Astrocyte of the cerebellum (primary cell): ENCODE results near the gene DNAJC1.
"Not testable (repeated sequence)": the region's sequence is repeated elsewhere in the genome, so short reads cannot be mapped to it uniquely, and the experiment has no call there.

Experiments
- DNase-seq: peaks from one replicate; pipeline ENCODE4 v3.0.0-alpha.2; 2011; ENCODE audit warnings: low read depth
- H3K4me3 ChIP-seq: 2 replicates; pipeline ENCODE4 v1.5.1; 2011; ENCODE audit warnings: mild to moderate bottlenecking, low read depth, low read length, moderate library complexity
- CTCF ChIP-seq: IDR thresholded peaks from 2 replicates; pipeline ENCODE4 v1.5.1; 2012; ENCODE audit warnings: low read length, low read depth, moderate library complexity, mild to moderate bottlenecking; ENCODE audit errors: missing control alignments
- in situ Hi-C: cut with HindIII; loops from 2 replicates; pipeline ENCODE4 v1.10.0; 2017; ENCODE audit warnings: low sequenced_read_pairs

Gene DNAJC1

DNA sequence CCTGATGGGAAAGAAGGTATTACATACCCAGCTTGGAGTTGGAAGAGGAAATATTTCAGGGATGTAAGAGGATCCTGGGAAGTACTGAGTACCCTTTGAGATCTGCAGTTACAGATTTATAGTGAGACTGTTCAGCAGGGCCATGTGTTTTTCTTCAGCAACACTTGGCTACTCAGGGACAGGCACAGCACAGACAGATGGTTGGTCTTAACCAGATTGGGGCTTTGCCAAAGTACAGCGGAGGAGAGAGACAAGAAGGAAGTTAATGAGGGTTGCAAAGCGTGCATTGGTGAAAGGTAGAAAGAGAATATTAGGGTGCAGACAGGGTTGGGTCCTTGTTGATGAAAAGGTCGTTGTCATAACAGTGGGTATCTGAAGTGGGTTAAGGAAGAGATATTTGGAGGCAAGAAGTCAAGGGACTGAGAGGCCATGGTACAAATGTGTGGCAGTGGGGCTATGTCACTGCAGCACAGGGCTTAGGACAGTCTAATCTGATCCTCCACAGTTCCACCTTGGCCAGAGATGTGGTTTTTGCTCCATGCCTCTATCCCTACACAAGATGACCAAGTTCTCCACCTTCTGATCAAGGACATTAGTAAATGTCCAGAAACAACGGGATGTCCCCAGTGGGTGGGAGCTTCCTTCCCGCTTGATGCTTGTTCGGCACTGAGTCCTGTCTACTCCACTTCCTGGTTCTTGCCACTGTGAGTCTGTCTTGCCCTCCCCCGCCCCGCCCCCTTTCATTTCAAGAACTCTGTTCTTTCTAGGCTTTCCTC lies 18.9 kb upstream of the DNAJC1 start:
- TF ChIP-seq CTCF, result no peak
- in situ Hi-C loops, result no loop called here
- H3K4me3 ChIP-seq, result no peak overlapping the region
- no peak for DNase-seq

DNA sequence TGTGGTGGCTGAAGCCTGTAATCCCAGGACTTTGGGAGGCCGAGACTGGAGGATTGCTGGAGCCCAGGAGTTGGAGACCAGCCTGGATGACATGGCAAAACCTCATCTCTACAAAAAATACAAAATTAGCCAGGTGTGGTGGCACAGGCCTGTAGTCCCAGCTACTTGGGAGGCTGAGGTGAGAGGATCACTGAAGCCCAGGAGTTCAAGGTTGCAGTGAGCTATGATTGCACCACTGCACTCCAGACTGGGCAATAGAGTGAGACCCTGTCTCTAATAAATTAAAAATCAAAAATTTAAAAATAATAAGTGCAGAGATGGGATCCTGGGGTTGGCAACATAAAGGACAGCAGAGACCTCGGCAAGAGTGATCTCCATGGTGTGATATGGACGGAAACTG lies 17.6 kb upstream of the DNAJC1 start:
- in situ Hi-C loops, DNase-seq, H3K4me3 ChIP-seq: not testable (repeated sequence)

DNA sequence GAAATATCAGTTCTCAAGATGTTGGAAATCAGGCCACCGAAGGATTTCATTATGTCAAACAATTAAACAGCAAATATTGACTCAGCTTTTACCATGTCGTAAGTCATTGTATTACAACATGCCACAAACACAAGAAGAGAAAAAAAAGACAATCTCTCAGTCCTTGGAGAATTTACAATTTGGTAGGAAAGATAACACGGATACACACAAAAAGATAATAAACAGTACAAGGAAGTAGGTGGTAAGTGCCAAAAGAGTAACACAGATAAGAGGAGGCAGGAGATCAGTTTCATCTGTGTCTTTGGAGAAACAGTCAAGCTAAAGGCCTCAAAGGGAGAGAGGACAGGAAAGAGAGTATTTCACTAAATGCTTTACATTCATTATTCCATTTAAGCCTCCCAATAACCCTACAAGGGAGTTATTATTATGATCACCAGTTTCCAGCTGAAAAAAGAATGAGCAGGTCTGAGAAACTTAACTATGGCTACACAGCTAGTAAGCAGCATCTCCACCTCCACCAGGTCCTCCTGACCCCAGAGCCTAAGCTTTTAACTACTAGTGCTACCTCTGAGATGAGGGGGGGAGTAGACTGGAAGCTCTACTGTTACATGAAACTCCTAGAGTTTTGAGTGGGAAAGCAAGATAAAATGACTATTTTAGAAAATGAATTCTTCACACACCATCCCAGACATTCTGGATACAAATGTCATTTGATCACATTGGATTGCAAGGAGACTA lies 13.9 kb upstream of the DNAJC1 start:
- H3K4me3 ChIP-seq, result no peak overlapping the region
- DNase-seq, result no peak
- no peak for TF ChIP-seq CTCF
- in situ Hi-C loops, result no loop called here

DNA sequence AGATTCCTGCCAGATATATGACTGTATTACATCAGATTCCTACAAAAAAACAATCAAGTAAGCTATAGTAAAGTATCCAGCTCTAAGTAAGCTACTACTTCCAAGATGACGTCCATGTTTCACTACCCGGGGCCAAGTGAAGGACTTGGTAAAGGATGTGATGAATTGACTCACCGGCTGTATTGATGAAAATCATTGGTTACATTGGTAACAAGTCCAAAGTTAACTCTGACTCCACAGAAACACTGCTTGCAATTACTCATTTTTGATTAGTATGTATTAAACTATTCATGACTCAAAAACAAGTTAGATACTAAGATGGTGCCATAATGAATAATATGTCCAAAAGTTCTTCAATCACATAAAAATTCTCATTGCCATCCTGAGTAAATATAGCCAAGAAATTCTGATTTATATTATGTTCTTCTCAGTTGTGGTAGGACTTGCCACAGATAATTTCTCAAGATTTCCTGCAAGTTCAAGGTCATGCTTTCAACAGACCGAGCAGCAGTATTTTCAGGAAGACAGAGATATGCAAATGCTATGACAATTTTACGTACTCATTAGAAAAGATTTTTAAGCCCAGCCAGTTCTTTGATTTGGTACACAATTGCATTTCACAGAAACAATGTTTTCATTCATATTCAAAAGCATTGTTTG lies 12.6 kb upstream of the DNAJC1 start:
- DNase-seq, result no peak
- H3K4me3 ChIP-seq, result no peak overlapping the region
- in situ Hi-C loops, result no loop called here
- no peak for TF ChIP-seq CTCF

GRCh38 chr10:22010973-22011408 lies 7.5 kb upstream of the DNAJC1 start:
- no peak for TF ChIP-seq CTCF

DNA sequence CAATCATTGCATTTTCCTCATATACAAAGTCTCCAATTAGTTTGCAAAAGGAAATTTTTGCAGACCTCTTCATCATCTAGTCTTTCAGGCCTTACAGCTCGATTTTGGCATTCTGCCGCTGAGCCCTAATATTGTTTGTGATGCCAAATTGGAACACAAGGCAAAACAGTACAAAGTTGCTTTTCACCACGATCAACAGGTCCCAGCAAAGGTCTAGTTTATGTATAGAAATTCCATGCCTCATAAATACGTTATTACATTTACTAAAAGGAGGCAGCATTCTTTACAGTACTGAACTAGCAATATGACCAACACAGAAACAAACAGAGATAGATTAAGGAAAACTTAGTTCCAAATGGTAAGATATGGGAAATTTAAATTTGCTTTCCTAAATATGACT lies 7.0 kb upstream of the DNAJC1 start:
- DNase-seq, result no peak
- no peak overlapping the region for H3K4me3 ChIP-seq
- TF ChIP-seq CTCF, result no peak
- in situ Hi-C loops, result no loop called here

More at GRCh38 chr10:22010973-22011408, 7.5 kb upstream of the DNAJC1 start:
- DNase-seq, result no peak
- in situ Hi-C loops, result no loop called here
- no peak overlapping the region for H3K4me3 ChIP-seq
